ENCODE data around the gene NPAS3. TPM values are rescaled to one million over a fixed set of nuclear protein-coding genes. Genes with fewer than 3 reads are reported as not detected.

The NPAS3 gene
- total and polyA plus RNA-seq, 2 of the 13 experiments (the other 11 are each of a cell fraction or from before 2014, with no cell fraction given): not detected

GRCh38 chr14:33589334-33589733 is 650.7 kb downstream of the NPAS3 start:
- Histone ChIP-seq H3K4me2 (ENCODE audit: low read depth, low read length) (no peak overlapping the region), H3K79me2 (ENCODE audit: insufficient read depth, low read length) (no peaks in the 10 kb centered on the region), H3K27ac (ENCODE audit: extremely low read length, insufficient read depth, low read length) (no peak overlapping the region), H4K20me1 (ENCODE audit: insufficient read depth, low read length) (no peaks in the 10 kb centered on the region), H3K9ac (ENCODE audit: insufficient read depth, low read depth, low read length) (no peak overlapping the region), H2AFZ (ENCODE audit: low read length) (no peak overlapping the region), H3K27me3 (ENCODE audit: control insufficient read depth in 1 of 2, insufficient read depth in 2 of 2, low read length in 2 of 2) (no peaks in the 10 kb centered on the region), H3K9me3 (ENCODE audit: low read length) (no peaks in the 10 kb centered on the region), H3K4me3 (replicated peaks in 1 of 3; ENCODE audit: insufficient read depth in 1 of 3, low read depth in 2 of 3, low read length in 3 of 3) (no peak overlapping the region), H3K4me1 (ENCODE audit: insufficient read depth, low read length) (no peaks in the 10 kb centered on the region), H3K36me3 (replicated peaks in 1 of 2; ENCODE audit: control insufficient read depth in 1 of 2, insufficient read depth in 2 of 2, low read length in 2 of 2) (no peaks in the 10 kb centered on the region)
- ATAC-seq (no peak; the same call in 2 of the 3 replicates), FAIRE-seq (no peak), DNase-seq (ENCODE audit: low spot score) (no peak)
- CTCF ChIA-PET (ENCODE audit: low intra/inter-chr PET ratio, low total read pairs): no interaction called here
- POLR2A ChIA-PET: no interaction called here
- no TSS peak for BruUV-seq (replicated peaks)
- 4% methylated on average over 3 of the region's 3 CpGs for whole genome bisulfite sequencing (ENCODE audit: low lambda C conversion rate)
- in situ Hi-C loops (cut with HindIII; ENCODE audit: extremely low pct_ligation_motif_present, low pct_unique_long_range_greater_than_20kb): no loop called here
- intact Hi-C loops (cut with micrococcal nuclease; ENCODE audit: unreplicated experiment): no loop called here
- TF ChIP-seq CERS6 (CRISPR knock-in tag; IDR thresholded peaks at IDR 0.05): no peak
- TF ChIP-seq CEBPB (IDR thresholded peaks at IDR 0.05; ENCODE audit: borderline replicate concordance, low read depth, low read length): peak; percentile 51; the same call in 1 of the 2 replicates
- no peak for TF ChIP-seq BRD4 (CRISPR knock-in tag; IDR thresholded peaks at IDR 0.05)
- TF ChIP-seq SIX4 (CRISPR knock-in tag; IDR thresholded peaks at IDR 0.05): no peak
- 0 out of 2 replicates have a peak, but pooled peaks have one; percentile 32 for TF ChIP-seq FOSL1 (CRISPR knock-in tag; IDR thresholded peaks at IDR 0.05; ENCODE audit: borderline replicate concordance)
- TF ChIP-seq ZNF770 (CRISPR knock-in tag; IDR thresholded peaks at IDR 0.05): no peak
- peak; percentile 64; the same call in 1 of the 2 replicates for TF ChIP-seq CREB1 (IDR thresholded peaks at IDR 0.05)
- TF ChIP-seq CREB1 (CRISPR knock-in tag; IDR thresholded peaks at IDR 0.05): no peak
- no peak for TF ChIP-seq REST (IDR thresholded peaks at IDR 0.05; ENCODE audit: borderline replicate concordance in 1 of 2, low read depth in 1 of 2, low read length in 2 of 2)
- no peak for TF ChIP-seq NR1H2 (CRISPR knock-in tag; IDR thresholded peaks at IDR 0.05; ENCODE audit: borderline replicate concordance, low read depth)
- no peak for TF ChIP-seq ARID5B (CRISPR knock-in tag; IDR thresholded peaks at IDR 0.05)
- TF ChIP-seq ZNF530 (CRISPR knock-in tag; IDR thresholded peaks at IDR 0.05; ENCODE audit: low read depth): no peak
- TF ChIP-seq ZNF781 (CRISPR knock-in tag; IDR thresholded peaks at IDR 0.05; ENCODE audit: borderline replicate concordance, not compliant biosample characterization): no peak
- TF ChIP-seq RXRB (CRISPR knock-in tag; IDR thresholded peaks at IDR 0.05; ENCODE audit: borderline replicate concordance): no peak

All from HepG2 (cell line).